ENCODE measurements around the gene HOXA9.
A peak's percentile ranks its signal among the peaks of the same experiment; 100 is the strongest.

DNA sequence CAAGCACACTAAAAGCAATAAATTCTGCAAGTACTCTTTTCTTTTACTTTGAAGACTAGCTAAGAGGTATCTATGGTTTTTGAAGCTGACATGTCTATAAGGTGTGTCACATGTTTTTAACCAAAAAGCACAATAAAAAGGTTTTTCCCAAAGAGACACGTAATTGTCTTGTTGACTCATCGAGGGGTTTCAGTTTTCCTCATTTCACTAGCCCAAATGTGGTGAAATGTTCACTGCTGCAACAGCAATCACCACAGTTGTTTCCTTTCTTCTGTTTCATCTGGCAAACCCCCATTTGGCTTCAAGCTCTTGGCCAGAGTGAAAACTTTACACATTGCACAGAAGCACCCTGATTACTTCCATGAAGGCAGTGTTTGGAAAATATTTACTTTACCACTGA is 30.9 kb downstream of the HOXA9 start:
- TF ChIP-seq RAD21 (IDR thresholded peaks at IDR 0.05; ENCODE audit: low read length) (no peak; the same call in 1 of the 2 replicates), RCOR1 (IDR thresholded peaks at IDR 0.05; ENCODE audit: insufficient replicate concordance, low read length) (no peak), POLR2A (IDR thresholded peaks at IDR 0.05; ENCODE audit: low read depth, low read length) (peak; percentile 76), MXI1 (IDR thresholded peaks at IDR 0.05; ENCODE audit: borderline replicate concordance, low read depth, low read length) (no peak)
- TF ChIP-seq, protein P1, sequence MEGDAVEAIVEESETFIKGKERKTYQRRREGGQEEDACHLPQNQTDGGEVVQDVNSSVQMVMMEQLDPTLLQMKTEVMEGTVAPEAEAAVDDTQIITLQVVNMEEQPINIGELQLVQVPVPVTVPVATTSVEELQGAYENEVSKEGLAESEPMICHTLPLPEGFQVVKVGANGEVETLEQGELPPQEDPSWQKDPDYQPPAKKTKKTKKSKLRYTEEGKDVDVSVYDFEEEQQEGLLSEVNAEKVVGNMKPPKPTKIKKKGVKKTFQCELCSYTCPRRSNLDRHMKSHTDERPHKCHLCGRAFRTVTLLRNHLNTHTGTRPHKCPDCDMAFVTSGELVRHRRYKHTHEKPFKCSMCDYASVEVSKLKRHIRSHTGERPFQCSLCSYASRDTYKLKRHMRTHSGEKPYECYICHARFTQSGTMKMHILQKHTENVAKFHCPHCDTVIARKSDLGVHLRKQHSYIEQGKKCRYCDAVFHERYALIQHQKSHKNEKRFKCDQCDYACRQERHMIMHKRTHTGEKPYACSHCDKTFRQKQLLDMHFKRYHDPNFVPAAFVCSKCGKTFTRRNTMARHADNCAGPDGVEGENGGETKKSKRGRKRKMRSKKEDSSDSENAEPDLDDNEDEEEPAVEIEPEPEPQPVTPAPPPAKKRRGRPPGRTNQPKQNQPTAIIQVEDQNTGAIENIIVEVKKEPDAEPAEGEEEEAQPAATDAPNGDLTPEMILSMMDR (conservative IDR thresholded peaks at IDR 0.05; ENCODE audit: low read depth, low read length): no peak
- TF ChIP-seq, protein P2, sequence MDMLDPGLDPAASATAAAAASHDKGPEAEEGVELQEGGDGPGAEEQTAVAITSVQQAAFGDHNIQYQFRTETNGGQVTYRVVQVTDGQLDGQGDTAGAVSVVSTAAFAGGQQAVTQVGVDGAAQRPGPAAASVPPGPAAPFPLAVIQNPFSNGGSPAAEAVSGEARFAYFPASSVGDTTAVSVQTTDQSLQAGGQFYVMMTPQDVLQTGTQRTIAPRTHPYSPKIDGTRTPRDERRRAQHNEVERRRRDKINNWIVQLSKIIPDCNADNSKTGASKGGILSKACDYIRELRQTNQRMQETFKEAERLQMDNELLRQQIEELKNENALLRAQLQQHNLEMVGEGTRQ (IDR thresholded peaks at IDR 0.05; ENCODE audit: low read depth, low read length): no peak

All from IMR-90 (cell line).